Endodermal cell (in vitro differentiated cells): ENCODE results near the gene WIPF1. TPM values are rescaled to one million over a fixed set of nuclear protein-coding genes. Genes with fewer than 3 reads are reported as not detected.

Source experiments
- DNase-seq: peaks from one replicate; pipeline ENCODE4 v3.0.0-alpha.2; 2017
- H3K27ac ChIP-seq: 2 replicates; pipeline ENCODE4 v1.5.1; 2013; ENCODE audit warnings: mild to moderate bottlenecking, low read depth, low read length, moderate library complexity
- H3K27me3 ChIP-seq: 2 replicates; pipeline ENCODE4 v1.6.1; 2013; ENCODE audit warnings: mild to moderate bottlenecking, low read length, moderate library complexity; ENCODE audit not compliant: insufficient read depth, control insufficient read depth, poor library complexity, severe bottlenecking
- H3K36me3 ChIP-seq: 2 replicates; pipeline ENCODE4 v1.7.0; 2013; ENCODE audit warnings: mild to moderate bottlenecking, low read length, moderate library complexity; ENCODE audit not compliant: control insufficient read depth, insufficient read depth
- H3K4me1 ChIP-seq: one replicate; pipeline ENCODE4 v1.7.0; 2013; ENCODE audit warnings: low read length; ENCODE audit not compliant: control insufficient read depth, insufficient read depth
- H3K4me3 ChIP-seq: 2 replicates; pipeline ENCODE4 v1.5.1; 2013; ENCODE audit warnings: mild to moderate bottlenecking, low read length, moderate library complexity
- H3K9ac ChIP-seq: 2 replicates; pipeline ENCODE4 v1.6.1; 2013; ENCODE audit warnings: mild to moderate bottlenecking, low read length, moderate library complexity; ENCODE audit not compliant: poor library complexity, severe bottlenecking; ENCODE audit errors: extremely low read depth
- H3K9me3 ChIP-seq: 2 replicates; pipeline ENCODE4 v1.6.1; 2013; ENCODE audit warnings: mild to moderate bottlenecking, low read length, moderate library complexity; ENCODE audit not compliant: control insufficient read depth
- H3K27ac Mint-ChIP-seq: 2 replicates; pipeline ENCODE4 v1.8.0; 2020; ENCODE audit warnings: mixed read lengths
- H3K27me3 Mint-ChIP-seq: 2 replicates; pipeline ENCODE4 v1.8.0; 2021; ENCODE audit warnings: mild to moderate bottlenecking, mixed read lengths; ENCODE audit not compliant: insufficient read depth
- H3K36me3 Mint-ChIP-seq: 2 replicates; pipeline ENCODE4 v1.8.0; 2020; ENCODE audit warnings: low read depth, mixed read lengths
- H3K4me1 Mint-ChIP-seq: 2 replicates; pipeline ENCODE4 v1.8.0; 2020; ENCODE audit warnings: mixed read lengths
- H3K4me3 Mint-ChIP-seq: 2 replicates; pipeline ENCODE4 v1.8.0; 2020; ENCODE audit warnings: mild to moderate bottlenecking, moderate library complexity, mixed read lengths
- H3K9me3 Mint-ChIP-seq: 2 replicates; pipeline ENCODE4 v1.8.0; 2020; ENCODE audit warnings: mild to moderate bottlenecking, mixed read lengths
- CTCF ChIP-seq: fragments of 200-600 bp; sonication (generic); conservative IDR thresholded peaks from 2 replicates; pipeline ENCODE4 v1.5.0; 2021; ENCODE audit warnings: antibody characterized with exemption, mild to moderate bottlenecking
- WGBS, 2 experiments: methylation state at CpG; one replicate each; pipeline versions ENCODE4 v1.1.5 to v1.1.7; 2013; ENCODE audit warnings: missing lambda C conversion rate in 2 of 2, mixed read lengths in 1 of 2; ENCODE audit not compliant: insufficient coverage in 1 of 2, insufficient read length in 1 of 2; 5-methylcytosine and 5-hydroxymethylcytosine counted together
- total RNA-seq, 2 donors: library from RNA; stranded (reverse); fragmentation: NEBNext Ultra II Directional in 1 of 2; extraction: Animal tissue kit (Norgen Biotek cat#: 25700) in 1 of 2; gene quantifications; 2 replicates in 1 of 2; 3 replicates in 1 of 2; pipeline ENCODE4 v1.2.1, GENCODE V29; 2021

WIPF1 gene
- total RNA-seq, 2 donors from 2014 or later, result 21.5 to 28.5 TPM

- no peak for TF ChIP-seq CTCF
- no peak overlapping the region for H3K27ac Mint-ChIP-seq
- no peaks in the 10 kb centered on the region for H3K9me3 Mint-ChIP-seq
- Histone ChIP-seq H3K27me3 (no peaks in the 10 kb centered on the region), H3K4me3 (no peak overlapping the region), H3K9me3 (no peaks in the 10 kb centered on the region), H3K27ac (no peak overlapping the region), H3K9ac (no peak overlapping the region), H3K36me3 (no peaks in the 10 kb centered on the region), H3K4me1 (peaks cover 4% of the 10 kb centered on the region)
- WGBS, 2 experiments, result 91 to 96% methylated on average over 9 of the region's 9 CpGs
- peaks cover 17% of the 10 kb centered on the region for H3K36me3 Mint-ChIP-seq
- no peak overlapping the region for H3K4me3 Mint-ChIP-seq
- no peaks in the 10 kb centered on the region for H3K4me1 Mint-ChIP-seq
- DNase-seq, result no peak
- no peaks in the 10 kb centered on the region for H3K27me3 Mint-ChIP-seq
Measured at GRCh38 chr2:174566871-174567270, 30.7 kb downstream of the WIPF1 start.

- Mint-ChIP-seq H3K27me3 (no peaks in the 10 kb centered on the region), H3K27ac (no peak overlapping the region), H3K9me3 (no peaks in the 10 kb centered on the region), H3K4me3 (no peak overlapping the region), H3K36me3 (peaks cover 3% of the 10 kb centered on the region), H3K4me1 (no peaks in the 10 kb centered on the region)
- H3K9ac ChIP-seq, result no peak overlapping the region
- no peak for DNase-seq
- WGBS, 2 experiments, result 86 to 90% methylated on average over 1 to 3 of the region's 5 CpGs
- H3K9me3 ChIP-seq, result no peaks in the 10 kb centered on the region
- no peak overlapping the region for H3K27ac ChIP-seq
- no peaks in the 10 kb centered on the region for H3K36me3 ChIP-seq
- H3K4me1 ChIP-seq, result peaks cover 4% of the 10 kb centered on the region
- no peak for TF ChIP-seq CTCF
- no peaks in the 10 kb centered on the region for H3K27me3 ChIP-seq
- no peak overlapping the region for H3K4me3 ChIP-seq
Measured at GRCh38 chr2:174563530-174564282, 33.9 kb downstream of the WIPF1 start.

GRCh38 chr2:174561972-174562370, 35.6 kb downstream of the WIPF1 start:
- no peaks in the 10 kb centered on the region for H3K9me3 Mint-ChIP-seq
- H3K4me1 Mint-ChIP-seq, result no peaks in the 10 kb centered on the region
- no peak overlapping the region for H3K27ac ChIP-seq
- 92 to 100% methylated on average over 5 of the region's 5 CpGs for WGBS, 2 experiments
- no peaks in the 10 kb centered on the region for H3K9me3 ChIP-seq
- no peak overlapping the region for H3K9ac ChIP-seq
- H3K27me3 ChIP-seq, result no peaks in the 10 kb centered on the region
- no peak overlapping the region for H3K4me3 ChIP-seq
- peaks cover 3% of the 10 kb centered on the region for H3K36me3 Mint-ChIP-seq
- no peaks in the 10 kb centered on the region for H3K27me3 Mint-ChIP-seq
- H3K4me3 Mint-ChIP-seq, result no peak overlapping the region
- H3K27ac Mint-ChIP-seq, result no peak overlapping the region
- no peak for DNase-seq
- H3K4me1 ChIP-seq, result no peaks in the 10 kb centered on the region
- H3K36me3 ChIP-seq, result no peaks in the 10 kb centered on the region
- no peak for TF ChIP-seq CTCF
